ENCODE data around the gene SPECC1L.

Gene SPECC1L, protein sequence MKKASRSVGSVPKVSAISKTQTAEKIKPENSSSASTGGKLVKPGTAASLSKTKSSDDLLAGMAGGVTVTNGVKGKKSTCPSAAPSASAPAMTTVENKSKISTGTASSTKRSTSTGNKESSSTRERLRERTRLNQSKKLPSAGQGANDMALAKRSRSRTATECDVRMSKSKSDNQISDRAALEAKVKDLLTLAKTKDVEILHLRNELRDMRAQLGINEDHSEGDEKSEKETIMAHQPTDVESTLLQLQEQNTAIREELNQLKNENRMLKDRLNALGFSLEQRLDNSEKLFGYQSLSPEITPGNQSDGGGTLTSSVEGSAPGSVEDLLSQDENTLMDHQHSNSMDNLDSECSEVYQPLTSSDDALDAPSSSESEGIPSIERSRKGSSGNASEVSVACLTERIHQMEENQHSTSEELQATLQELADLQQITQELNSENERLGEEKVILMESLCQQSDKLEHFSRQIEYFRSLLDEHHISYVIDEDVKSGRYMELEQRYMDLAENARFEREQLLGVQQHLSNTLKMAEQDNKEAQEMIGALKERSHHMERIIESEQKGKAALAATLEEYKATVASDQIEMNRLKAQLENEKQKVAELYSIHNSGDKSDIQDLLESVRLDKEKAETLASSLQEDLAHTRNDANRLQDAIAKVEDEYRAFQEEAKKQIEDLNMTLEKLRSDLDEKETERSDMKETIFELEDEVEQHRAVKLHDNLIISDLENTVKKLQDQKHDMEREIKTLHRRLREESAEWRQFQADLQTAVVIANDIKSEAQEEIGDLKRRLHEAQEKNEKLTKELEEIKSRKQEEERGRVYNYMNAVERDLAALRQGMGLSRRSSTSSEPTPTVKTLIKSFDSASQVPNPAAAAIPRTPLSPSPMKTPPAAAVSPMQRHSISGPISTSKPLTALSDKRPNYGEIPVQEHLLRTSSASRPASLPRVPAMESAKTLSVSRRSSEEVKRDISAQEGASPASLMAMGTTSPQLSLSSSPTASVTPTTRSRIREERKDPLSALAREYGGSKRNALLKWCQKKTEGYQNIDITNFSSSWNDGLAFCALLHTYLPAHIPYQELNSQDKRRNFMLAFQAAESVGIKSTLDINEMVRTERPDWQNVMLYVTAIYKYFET

DNA sequence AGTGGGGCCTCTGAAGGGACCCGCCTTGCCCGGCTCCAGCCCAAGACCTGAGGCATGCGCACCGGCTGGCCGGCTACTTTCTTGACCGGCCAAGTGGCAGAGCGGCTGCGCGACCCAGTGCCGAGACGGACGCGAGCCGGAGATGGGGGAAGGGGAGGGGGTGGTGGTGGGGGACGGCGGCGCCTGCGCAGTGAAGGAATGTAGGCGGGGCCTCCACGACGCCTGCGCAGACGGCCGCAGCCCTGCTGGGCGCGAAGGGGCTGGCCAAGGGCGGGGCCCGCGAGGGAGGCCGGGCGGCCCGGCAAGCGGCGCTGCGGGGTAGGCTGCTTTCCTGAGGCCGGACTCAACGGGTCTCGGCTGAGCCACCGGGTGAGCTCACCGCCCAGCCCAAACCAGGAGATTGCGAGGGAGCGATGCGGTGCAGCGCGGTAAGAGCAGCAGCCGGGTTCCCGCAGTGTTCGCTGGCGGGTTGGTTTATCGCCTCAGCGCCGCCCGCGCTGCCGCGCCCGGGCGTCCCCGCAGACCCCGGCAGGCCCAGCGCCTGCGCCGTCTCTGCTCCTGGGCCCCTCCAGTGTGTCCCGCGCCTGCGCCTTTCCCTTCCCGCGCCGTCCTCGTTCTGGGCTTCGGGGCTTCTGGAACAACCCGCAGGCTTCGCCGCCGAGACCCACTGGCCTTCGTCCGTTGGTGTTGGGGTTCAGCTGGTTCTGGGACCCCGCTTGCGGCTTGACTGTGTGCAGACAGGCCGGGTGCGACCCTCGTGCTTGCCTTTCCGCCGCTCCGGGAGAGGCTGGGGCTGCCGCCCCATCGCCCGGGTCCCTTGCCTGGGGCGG is at the start of gene SPECC1L:
TSS of gene SPECC1L (plus strand) at position 276 of the 830 bp plus-strand sequence. CDS start 31,401 bp downstream, outside the sequence.
- Mint-ChIP-seq H3K27ac (peak within 1 kb of the TSS; percentile 88), H3K9me3 (no peaks in the 10 kb centered on the region), H3K4me3 (peak within 1 kb of the TSS; percentile 79), H3K27me3 (peaks cover 4% of the 10 kb centered on the region), H3K4me1 (peaks cover 39% of the 10 kb centered on the region), H3K36me3 (peaks cover 7% of the 10 kb centered on the region)
- CTCF ChIA-PET = interaction anchor here (2.0 kb wide), 1 partner anchor 81 kb away, joined by 4 read pairs; no protein-coding TSS in a partner anchor
- peak; percentile 92 for DNase-seq

DNA sequence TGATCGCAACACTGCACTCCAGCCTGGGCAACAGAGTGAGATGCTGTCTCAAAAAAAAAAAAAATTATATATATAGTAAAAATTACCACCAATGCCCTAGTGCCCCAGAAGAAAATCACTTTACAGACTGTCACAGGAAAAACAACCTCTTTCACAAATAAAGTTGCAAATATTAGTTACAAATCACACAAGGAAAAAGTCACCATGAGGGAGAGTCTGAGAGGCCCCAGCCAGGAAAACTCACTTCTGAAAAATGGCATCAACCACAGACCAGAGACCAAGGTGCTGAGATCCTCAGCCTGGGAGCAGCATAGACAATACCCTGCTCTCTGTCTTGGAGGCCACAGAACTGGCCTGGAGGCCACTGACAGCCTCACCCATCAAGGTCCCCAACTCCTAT is 46.2 kb upstream of the SPECC1L start:
- CTCF ChIA-PET = no interaction called here
- H3K36me3 Mint-ChIP-seq = peaks cover 1% of the 10 kb centered on the region
- no peak overlapping the region for H3K27ac Mint-ChIP-seq
- DNase-seq = no peak
- H3K9me3 Mint-ChIP-seq = peaks cover 2% of the 10 kb centered on the region
- no peaks in the 10 kb centered on the region for H3K4me1 Mint-ChIP-seq
- H3K4me3 Mint-ChIP-seq = no peak overlapping the region
- peaks cover 20% of the 10 kb centered on the region for H3K27me3 Mint-ChIP-seq

DNA sequence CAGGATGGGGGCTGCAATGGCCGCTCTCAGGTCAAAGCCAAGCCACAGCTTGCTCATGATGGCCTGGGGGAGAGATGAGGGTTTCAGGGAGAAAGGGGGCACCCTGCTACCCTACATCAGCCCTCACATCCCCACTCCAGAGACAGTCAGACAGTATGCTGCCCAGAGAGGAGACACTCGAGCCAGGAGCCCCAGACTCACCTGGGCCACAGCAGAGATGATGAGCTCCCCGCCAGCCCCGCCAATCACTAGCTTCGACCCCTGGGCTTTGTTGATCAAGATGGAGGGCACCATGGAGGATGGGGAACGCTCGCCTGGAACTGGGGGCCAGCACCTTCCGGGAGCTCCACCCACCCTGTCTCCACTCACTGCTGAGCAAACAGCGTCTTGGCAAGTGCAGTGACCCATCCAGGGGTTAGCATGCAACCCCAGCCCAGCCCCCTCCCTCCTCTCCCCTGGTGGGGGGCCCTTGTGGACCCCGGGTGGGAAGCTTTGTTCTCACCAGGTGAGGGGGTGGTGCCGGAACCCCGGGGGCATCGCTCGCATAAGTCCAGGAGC is 45.5 kb upstream of the SPECC1L start:
- DNase-seq = no peak
- Mint-ChIP-seq H3K4me1 (no peaks in the 10 kb centered on the region), H3K27me3 (peaks cover 18% of the 10 kb centered on the region), H3K9me3 (peaks cover 2% of the 10 kb centered on the region), H3K27ac (no peak overlapping the region), H3K4me3 (no peak overlapping the region), H3K36me3 (peaks cover 1% of the 10 kb centered on the region)
- CTCF ChIA-PET = interaction anchor here (1.0 to 1.5 kb wide), 2 partner anchors 15 to 18 kb away, joined by 3 read pairs; no protein-coding TSS in a partner anchor

DNA sequence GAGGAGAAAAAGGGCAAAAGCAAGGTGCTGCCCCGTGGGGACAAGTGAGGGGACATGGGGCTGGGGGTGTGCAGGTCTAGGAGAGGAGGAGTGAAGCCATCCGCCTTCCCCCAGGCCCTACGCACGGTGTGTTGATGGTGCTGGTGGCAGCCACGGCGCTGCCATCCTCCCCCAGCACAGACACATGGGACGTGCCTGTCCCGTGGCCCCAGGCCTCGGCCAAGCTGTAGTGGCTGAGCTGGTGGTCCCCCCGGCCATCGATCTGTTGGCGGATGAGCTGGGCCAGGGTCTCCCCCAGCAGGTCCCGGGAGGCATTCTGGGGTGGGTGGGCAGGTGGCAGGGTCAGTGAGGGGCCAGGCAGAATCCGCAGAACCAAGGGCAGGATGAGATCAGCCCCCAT is 44.7 kb upstream of the SPECC1L start:
- Mint-ChIP-seq H3K27me3 (peaks cover 14% of the 10 kb centered on the region), H3K27ac (no peak overlapping the region), H3K36me3 (peaks cover 1% of the 10 kb centered on the region), H3K9me3 (peaks cover 2% of the 10 kb centered on the region), H3K4me1 (no peaks in the 10 kb centered on the region), H3K4me3 (no peak overlapping the region)
- no peak for DNase-seq
- CTCF ChIA-PET = interaction anchor here (1.0 to 1.5 kb wide), 2 partner anchors 14 to 17 kb away, joined by 3 read pairs; no protein-coding TSS in a partner anchor

DNA sequence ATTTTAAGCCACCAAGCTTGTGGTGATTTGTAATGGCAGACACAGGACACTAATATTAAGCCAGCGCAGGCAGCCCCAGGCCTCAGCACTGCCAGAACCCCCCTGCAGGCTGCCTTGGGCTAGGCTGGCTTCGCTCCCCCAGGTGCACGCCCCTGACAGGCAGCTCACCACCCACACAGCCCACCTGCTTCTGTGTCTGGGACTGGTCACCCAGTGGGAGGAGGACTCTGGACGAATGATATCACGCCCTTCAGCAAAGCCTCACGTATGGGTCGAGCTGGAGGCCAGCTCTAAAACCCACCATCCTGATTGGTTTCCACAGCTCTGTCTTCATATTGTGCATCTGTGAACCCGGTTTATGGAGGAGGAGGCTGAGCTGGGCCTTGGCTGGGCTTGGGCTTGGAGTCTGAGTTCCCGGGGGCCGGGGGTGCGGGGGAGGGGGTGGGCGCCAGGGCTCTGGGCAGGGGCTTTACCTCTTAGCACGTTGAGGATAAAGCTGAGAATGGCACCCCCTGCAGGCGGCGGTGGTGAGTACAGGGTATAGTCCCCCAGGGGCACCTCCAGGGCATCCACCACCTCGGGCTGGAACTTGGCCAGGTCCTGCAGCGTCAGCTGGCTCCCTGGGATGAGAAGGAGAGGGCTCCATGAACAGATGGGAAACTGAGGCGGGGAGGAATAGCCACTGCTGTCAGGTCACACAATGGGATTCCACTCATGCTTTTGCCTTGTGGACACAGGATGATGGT is 39.5 kb upstream of the SPECC1L start:
- CTCF ChIA-PET = interaction anchor here (0.6 to 4.6 kb wide), 14 partner anchors 9 to 230 kb away, joined by 3 to 43 read pairs (median 4); no protein-coding TSS in a partner anchor
- H3K4me3 Mint-ChIP-seq = no peak overlapping the region
- peak; percentile 78 for DNase-seq
- no peaks in the 10 kb centered on the region for H3K9me3 Mint-ChIP-seq
- H3K4me1 Mint-ChIP-seq = peaks cover 4% of the 10 kb centered on the region
- no peak overlapping the region for H3K27ac Mint-ChIP-seq
- H3K36me3 Mint-ChIP-seq = no peaks in the 10 kb centered on the region
- H3K27me3 Mint-ChIP-seq = peaks cover 10% of the 10 kb centered on the region

DNA sequence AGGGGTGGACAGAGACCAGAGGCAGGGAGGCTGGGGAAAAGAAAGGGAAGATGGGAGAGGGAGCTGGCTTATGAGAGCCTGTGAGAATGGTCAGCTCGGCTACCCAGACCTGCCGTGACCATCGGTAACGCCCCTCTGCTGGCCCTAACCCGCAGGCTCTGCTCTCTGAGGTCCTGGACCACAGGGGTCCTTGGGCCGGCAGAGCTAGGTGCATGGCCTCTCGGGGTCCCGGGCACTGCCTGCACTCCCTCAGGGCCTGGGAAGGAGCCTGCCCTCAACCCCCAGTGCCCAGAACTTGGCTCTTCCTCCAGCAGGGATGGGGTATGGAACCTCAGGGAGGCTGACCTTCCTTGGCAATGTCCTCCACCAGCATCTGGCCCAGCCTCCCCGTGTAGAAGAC is 38.9 kb upstream of the SPECC1L start:
- CTCF ChIA-PET = interaction anchor here (0.9 to 4.6 kb wide), 9 partner anchors 11 to 45 kb away, joined by 3 to 43 read pairs (median 5); no protein-coding TSS in a partner anchor
- no peak overlapping the region for H3K27ac Mint-ChIP-seq
- H3K9me3 Mint-ChIP-seq = no peaks in the 10 kb centered on the region
- H3K4me3 Mint-ChIP-seq = no peak overlapping the region
- H3K4me1 Mint-ChIP-seq = peaks cover 5% of the 10 kb centered on the region
- H3K36me3 Mint-ChIP-seq = no peaks in the 10 kb centered on the region
- H3K27me3 Mint-ChIP-seq = peaks cover 10% of the 10 kb centered on the region
- DNase-seq = no peak

DNA sequence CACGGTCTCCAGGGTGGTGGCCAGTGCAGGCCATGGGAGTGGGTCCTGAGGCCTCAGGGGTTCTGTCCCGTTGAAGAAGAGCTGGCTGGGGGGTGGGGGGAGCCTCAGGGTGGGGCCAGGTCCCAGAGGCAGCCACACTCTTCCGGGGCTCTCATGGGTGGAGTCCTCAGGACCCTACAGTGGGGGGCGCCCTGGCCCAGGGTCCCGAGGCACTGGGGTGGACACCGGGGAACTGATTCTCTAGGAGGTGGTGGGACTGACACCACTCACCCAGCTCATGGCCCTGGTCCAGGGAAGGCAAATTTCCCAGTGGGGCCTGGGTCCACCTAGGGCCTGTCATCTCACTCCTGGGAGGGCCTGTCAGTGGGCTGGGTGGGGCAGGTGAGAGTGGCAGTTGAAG is 38.5 kb upstream of the SPECC1L start:
- Mint-ChIP-seq H3K27me3 (peaks cover 10% of the 10 kb centered on the region), H3K4me3 (no peak overlapping the region), H3K36me3 (no peaks in the 10 kb centered on the region), H3K27ac (no peak overlapping the region), H3K9me3 (no peaks in the 10 kb centered on the region), H3K4me1 (peaks cover 5% of the 10 kb centered on the region)
- CTCF ChIA-PET = interaction anchor here (1.3 to 4.6 kb wide), 7 partner anchors 11 to 41 kb away, joined by 3 to 43 read pairs (median 7); no protein-coding TSS in a partner anchor
- DNase-seq = no peak

DNA sequence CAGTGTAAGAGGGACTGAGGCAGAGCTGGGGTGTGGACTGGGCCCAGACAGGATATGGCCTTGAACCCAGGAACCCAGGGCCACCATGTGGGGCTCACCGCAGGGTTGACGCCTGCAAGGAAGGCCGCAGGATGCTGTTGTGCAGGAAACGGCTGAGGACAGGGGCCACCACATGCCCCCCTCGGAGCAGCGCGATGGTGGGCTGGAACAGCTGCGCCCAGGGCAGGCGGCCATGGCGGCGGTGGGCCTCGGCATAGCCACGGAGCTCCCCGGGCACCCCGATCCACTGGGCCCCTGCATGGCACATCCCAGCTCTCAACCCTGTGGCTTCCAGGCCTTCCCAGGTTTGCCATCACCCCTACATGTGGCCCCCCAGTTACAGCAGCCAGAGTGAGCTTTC is 37.9 kb upstream of the SPECC1L start:
- H3K27me3 Mint-ChIP-seq = peaks cover 10% of the 10 kb centered on the region
- DNase-seq = no peak
- H3K4me3 Mint-ChIP-seq = no peak overlapping the region
- CTCF ChIA-PET = interaction anchor here (1.3 to 4.6 kb wide), 4 partner anchors 12 to 42 kb away, joined by 3 to 43 read pairs (median 28); no protein-coding TSS in a partner anchor
- H3K27ac Mint-ChIP-seq = no peak overlapping the region
- no peaks in the 10 kb centered on the region for H3K9me3 Mint-ChIP-seq
- H3K4me1 Mint-ChIP-seq = peaks cover 7% of the 10 kb centered on the region
- H3K36me3 Mint-ChIP-seq = no peaks in the 10 kb centered on the region

DNA sequence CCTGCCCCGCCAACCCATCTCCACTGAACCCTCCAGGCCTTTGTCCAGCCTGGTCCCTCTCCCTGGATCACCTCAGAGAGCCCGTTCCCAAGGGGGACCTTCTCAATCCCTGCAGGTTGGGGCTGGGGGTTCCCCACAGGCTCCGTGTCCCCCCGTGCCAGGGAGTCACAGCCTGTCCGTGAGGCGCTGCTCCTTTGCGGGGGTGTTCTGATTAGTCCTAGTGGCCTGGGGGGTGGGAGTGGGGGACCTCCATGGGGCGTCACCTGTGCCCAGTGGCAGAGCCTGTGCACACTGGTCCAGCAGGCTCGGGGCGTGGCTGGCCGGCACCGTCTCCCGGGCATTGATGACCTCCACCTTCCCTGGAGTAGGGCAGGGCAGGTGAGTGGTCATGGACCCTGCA is 37.4 kb upstream of the SPECC1L start:
- H3K27me3 Mint-ChIP-seq = peaks cover 10% of the 10 kb centered on the region
- CTCF ChIA-PET = interaction anchor here (1.3 to 4.6 kb wide), 3 partner anchors 13 to 42 kb away, joined by 3 to 43 read pairs (median 28); no protein-coding TSS in a partner anchor
- H3K4me1 Mint-ChIP-seq = peaks cover 7% of the 10 kb centered on the region
- no peaks in the 10 kb centered on the region for H3K36me3 Mint-ChIP-seq
- no peak for DNase-seq
- H3K27ac Mint-ChIP-seq = no peak overlapping the region
- no peaks in the 10 kb centered on the region for H3K9me3 Mint-ChIP-seq
- no peak overlapping the region for H3K4me3 Mint-ChIP-seq

DNA sequence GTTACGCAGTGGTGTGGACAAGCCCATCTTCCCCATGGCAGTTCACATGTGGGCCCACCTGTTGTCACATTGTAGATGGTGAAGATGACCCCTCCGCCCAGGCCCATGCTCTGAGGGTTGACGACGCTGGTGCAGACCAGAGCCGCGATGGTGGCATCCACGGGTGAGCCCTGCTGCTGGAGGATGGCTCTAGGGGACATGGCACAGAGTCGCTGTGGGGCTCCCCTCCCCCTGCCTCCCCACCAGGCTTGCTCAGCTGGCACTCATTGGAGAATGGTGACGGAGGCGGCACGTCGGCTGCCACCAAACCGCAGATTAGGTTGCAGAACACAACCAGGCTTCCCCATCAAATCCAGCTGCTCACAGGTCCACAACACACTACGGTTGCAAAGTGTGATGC is 36.8 kb upstream of the SPECC1L start:
- Mint-ChIP-seq H3K36me3 (no peaks in the 10 kb centered on the region), H3K4me1 (peaks cover 7% of the 10 kb centered on the region), H3K4me3 (no peak overlapping the region), H3K27ac (no peak overlapping the region), H3K27me3 (peaks cover 8% of the 10 kb centered on the region), H3K9me3 (no peaks in the 10 kb centered on the region)
- CTCF ChIA-PET = interaction anchor here (1.8 to 4.6 kb wide), 2 partner anchors 13 to 43 kb away, joined by 9 to 28 read pairs; no protein-coding TSS in a partner anchor
- no peak for DNase-seq

DNA sequence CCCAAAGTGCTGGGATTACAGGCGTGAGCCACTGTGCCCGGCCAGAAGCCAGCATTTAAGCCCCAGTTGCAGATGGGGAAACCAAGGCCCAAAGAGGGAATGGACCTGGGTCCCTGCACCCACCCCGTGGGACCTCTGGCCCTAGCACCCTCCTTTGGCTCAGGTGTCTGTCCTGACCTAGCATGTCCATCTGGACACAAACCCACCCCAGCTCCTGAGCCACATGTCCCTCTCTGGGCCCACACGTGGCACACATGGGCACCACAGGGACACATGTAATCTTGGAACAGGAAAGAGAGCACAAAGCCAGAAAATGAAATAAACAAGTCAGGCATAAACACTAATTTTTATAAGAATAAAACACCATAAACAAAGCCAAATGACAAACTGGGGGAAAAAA is 35.3 kb upstream of the SPECC1L start:
- Mint-ChIP-seq H3K4me3 (no peak overlapping the region), H3K9me3 (no peaks in the 10 kb centered on the region), H3K27ac (no peak overlapping the region), H3K27me3 (no peaks in the 10 kb centered on the region), H3K4me1 (peaks cover 15% of the 10 kb centered on the region), H3K36me3 (no peaks in the 10 kb centered on the region)
- no peak for DNase-seq
- CTCF ChIA-PET = interaction anchor here (0.6 to 1.8 kb wide), 2 partner anchors 32 to 45 kb away, joined by 3 to 9 read pairs; no protein-coding TSS in a partner anchor

DNA sequence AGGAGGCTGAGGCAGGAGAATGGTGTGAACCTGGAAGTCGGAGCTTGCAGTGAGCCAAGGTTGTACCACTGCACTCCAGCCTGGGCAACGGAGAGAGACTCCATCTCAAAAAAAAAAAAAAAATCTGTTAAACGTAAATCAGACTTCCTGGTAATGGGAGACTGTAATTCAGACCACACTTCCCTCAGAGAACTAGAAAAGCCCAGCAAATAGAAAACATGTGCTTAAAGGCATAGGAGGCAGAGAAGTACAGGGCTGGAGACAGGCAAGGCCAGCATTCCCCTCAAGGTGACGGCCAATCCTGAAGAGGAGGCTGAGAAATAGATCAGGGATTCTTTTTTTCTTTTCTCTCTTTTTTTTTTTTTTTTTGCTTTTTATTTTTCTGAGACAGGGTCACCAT is 34.0 kb upstream of the SPECC1L start:
- CTCF ChIA-PET = no interaction called here
- Mint-ChIP-seq H3K9me3 (no peaks in the 10 kb centered on the region), H3K27ac (no peak overlapping the region), H3K27me3 (no peaks in the 10 kb centered on the region), H3K4me3 (no peak overlapping the region), H3K36me3 (no peaks in the 10 kb centered on the region), H3K4me1 (peaks cover 24% of the 10 kb centered on the region)
- no peak for DNase-seq

All from activated naive CD4-positive, alpha-beta T cell treated with anti-CD3 and anti-CD28 coated beads, Interleukin-2, amount 10 ng/mL, durations not matched to agents 7 days and 5 days (primary cell).